Esophagus squamous epithelium (tissue), 5 donors: ENCODE data around the gene GPR83. TPM values are rescaled to one million over a fixed set of nuclear protein-coding genes. Genes with fewer than 3 reads are reported as not detected.
"Not testable (repeated sequence)": the region's sequence is repeated elsewhere in the genome, so short reads cannot be mapped to it uniquely, and the experiment has no call there.

Experiments
- DNase-seq: peaks from one replicate; lab custom pipeline; 2025; lab: John Stamatoyannopoulos, UW
- H3K27ac ChIP-seq, 4 donors: fragments of 200-600 bp; sonication (generic); one replicate each; pipeline ENCODE4 v1.5.1; 2016 to 2019; ENCODE audit warnings: mild to moderate bottlenecking in 1 of 4
- H3K27me3 ChIP-seq, 4 donors: fragments of 200-600 bp; sonication (generic); 1 replicate in 3 of 4; 2 replicates in 1 of 4; pipeline versions ENCODE4 v1.5.1 to v1.6.0; 2017 to 2021; ENCODE audit warnings: antibody characterized with exemption in 1 of 4
- H3K36me3 ChIP-seq, 3 donors: fragments of 200-600 bp; sonication (generic); one replicate each; pipeline ENCODE4 v1.5.1; 2016 to 2019
- H3K4me1 ChIP-seq, 3 donors: fragments of 200-600 bp; sonication (generic); one replicate each; pipeline ENCODE4 v1.5.1; 2017 to 2019
- H3K4me3 ChIP-seq, 4 donors: fragments of 200-600 bp; sonication (generic); 1 replicate in 3 of 4; 2 replicates in 1 of 4; pipeline ENCODE4 v1.5.1; 2016 to 2019; ENCODE audit warnings: mild to moderate bottlenecking in 2 of 4, moderate library complexity in 1 of 4
- H3K9me3 ChIP-seq, 3 donors: fragments of 200-600 bp; sonication (generic); one replicate each; pipeline ENCODE4 v1.5.1; 2016 to 2019
- POLR2A ChIP-seq, 4 donors: fragments of 450-650 bp; IDR thresholded peaks; one replicate each; pipeline ENCODE4 v1.6.1; 2017; ENCODE audit warnings: antibody characterized with exemption in 4 of 4, mild to moderate bottlenecking in 4 of 4, moderate library complexity in 3 of 4
- WGBS, 2 donors: methylation state at CpG; one replicate each; pipeline ENCODE4 v1.1.5; 2018; 5-methylcytosine and 5-hydroxymethylcytosine counted together
- intact Hi-C: fragments of 100-400 bp; cut with DNase I; formaldehyde crosslinking; loops from one replicate; pipeline ENCODE4 v1.15.0; 2022
- total RNA-seq, 4 donors: library from RNA; depleted of rRNA; stranded (reverse); fragments of >200 nt; gene quantifications; one replicate each; pipeline ENCODE4 v1.1.0, GENCODE V29; 2016
- TF ChIP-seq, protein P1 (sequence below), 6 experiments: fragments of 450-650 bp in 4 of 6; fragments of 200-600 bp in 2 of 6; sonication (generic) in 2 of 6; IDR thresholded peaks; one replicate each; pipeline ENCODE4 v1.5.1; 2016 to 2019; ENCODE audit warnings: antibody characterized with exemption in 6 of 6, mild to moderate bottlenecking in 4 of 6, moderate library complexity in 4 of 6
- donor health status: DM: yes; HTN: yes; CAD: no.

Gene GPR83
- total RNA-seq, 4 donors from 2014 or later = not detected

DNA sequence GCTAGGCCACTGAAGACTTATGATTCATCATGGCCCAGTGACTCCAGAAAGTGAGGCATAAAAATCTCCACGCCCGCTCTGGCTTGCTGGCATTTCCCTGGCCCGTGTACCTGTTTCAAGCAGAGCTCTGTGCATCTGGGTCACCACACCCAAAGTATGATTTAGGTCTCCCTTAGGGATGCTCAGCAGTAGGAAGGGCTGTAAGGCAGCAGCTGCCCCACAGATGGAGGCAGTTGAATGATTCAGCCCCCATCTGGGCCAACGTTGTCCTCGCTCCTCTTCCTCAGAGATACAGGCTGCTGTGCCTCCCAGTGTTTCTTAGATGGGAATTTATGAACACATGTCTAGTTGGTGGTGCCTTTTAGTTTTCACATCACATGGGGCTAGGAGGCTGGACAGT lies 21.6 kb downstream of the GPR83 start:
- Histone ChIP-seq H3K9me3 (no peaks in the 10 kb centered on the region), H3K4me1 (no peaks in the 10 kb centered on the region), H3K36me3 (no peaks in the 10 kb centered on the region), H3K27ac (no peak overlapping the region), H3K4me3 (no peak overlapping the region), H3K27me3 (no peaks in the 10 kb centered on the region)
- intact Hi-C loops = no loop called here
- TF ChIP-seq, protein P1, sequence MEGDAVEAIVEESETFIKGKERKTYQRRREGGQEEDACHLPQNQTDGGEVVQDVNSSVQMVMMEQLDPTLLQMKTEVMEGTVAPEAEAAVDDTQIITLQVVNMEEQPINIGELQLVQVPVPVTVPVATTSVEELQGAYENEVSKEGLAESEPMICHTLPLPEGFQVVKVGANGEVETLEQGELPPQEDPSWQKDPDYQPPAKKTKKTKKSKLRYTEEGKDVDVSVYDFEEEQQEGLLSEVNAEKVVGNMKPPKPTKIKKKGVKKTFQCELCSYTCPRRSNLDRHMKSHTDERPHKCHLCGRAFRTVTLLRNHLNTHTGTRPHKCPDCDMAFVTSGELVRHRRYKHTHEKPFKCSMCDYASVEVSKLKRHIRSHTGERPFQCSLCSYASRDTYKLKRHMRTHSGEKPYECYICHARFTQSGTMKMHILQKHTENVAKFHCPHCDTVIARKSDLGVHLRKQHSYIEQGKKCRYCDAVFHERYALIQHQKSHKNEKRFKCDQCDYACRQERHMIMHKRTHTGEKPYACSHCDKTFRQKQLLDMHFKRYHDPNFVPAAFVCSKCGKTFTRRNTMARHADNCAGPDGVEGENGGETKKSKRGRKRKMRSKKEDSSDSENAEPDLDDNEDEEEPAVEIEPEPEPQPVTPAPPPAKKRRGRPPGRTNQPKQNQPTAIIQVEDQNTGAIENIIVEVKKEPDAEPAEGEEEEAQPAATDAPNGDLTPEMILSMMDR (IDR thresholded peaks at IDR 0.05) = no peak
- no peak for TF ChIP-seq POLR2A (IDR thresholded peaks at IDR 0.05)
- WGBS, 2 donors = 70 to 83% methylated on average over 5 of the region's 5 CpGs
- no peak for DNase-seq

DNA sequence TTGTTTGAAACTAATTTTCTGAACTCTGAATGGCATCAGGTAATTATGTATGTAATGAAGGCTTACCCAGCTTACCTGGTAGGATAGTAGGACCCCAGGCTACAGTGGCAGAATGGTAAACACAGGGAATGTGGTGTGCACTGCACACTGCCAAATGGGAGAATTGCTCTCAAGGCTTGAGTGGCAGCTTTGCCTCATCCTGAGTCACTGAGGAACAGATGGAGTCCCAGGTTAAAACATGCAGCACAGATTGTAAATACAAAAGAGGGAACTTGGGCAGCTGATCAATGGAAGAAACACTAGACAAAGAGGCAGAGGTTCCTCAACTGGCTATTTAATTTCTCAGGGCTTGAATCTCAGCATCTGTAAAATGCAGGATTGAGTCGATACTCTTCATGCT lies 24.4 kb downstream of the GPR83 start:
- no peaks in the 10 kb centered on the region for H3K4me1 ChIP-seq
- no peak for DNase-seq
- no peak overlapping the region for H3K4me3 ChIP-seq
- no peaks in the 10 kb centered on the region for H3K9me3 ChIP-seq
- no peaks in the 10 kb centered on the region for H3K27me3 ChIP-seq
- intact Hi-C loops = no loop called here
- H3K36me3 ChIP-seq = no peaks in the 10 kb centered on the region
- 67 to 81% methylated on average over 1 of the region's 1 CpG for WGBS, 2 donors
- TF ChIP-seq POLR2A (IDR thresholded peaks at IDR 0.05) = no peak
- TF ChIP-seq, protein P1 (IDR thresholded peaks at IDR 0.05) = no peak
- no peak overlapping the region for H3K27ac ChIP-seq

DNA sequence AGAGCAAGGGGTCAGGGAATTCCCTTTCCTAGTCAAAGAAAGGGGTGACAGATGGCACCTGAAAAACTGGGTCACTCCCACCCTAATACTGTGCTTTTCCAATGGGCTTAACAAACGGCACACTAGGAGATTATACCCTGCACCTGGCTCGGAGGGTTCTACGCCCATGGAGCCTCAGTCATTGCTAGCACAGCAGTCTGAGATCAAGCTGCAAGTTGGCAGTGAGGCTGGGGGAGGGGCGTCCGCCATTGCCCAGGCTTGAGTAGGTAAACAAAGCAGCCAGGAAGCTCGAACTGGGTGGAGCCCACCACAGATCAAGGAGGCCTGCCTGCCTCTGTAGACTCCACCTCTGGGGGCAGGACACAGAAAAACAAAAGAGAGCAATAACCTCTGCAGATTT lies 30.6 kb downstream of the GPR83 start:
- H3K36me3 ChIP-seq, H3K4me1 ChIP-seq, H3K27me3 ChIP-seq, H3K4me3 ChIP-seq, DNase-seq, intact Hi-C loops, H3K27ac ChIP-seq, H3K9me3 ChIP-seq: not testable (repeated sequence)
- 48% methylated on average over 6 of the region's 6 CpGs; no CpG with 5 or more reads in 1 of the 2 donors for WGBS, 2 donors

DNA sequence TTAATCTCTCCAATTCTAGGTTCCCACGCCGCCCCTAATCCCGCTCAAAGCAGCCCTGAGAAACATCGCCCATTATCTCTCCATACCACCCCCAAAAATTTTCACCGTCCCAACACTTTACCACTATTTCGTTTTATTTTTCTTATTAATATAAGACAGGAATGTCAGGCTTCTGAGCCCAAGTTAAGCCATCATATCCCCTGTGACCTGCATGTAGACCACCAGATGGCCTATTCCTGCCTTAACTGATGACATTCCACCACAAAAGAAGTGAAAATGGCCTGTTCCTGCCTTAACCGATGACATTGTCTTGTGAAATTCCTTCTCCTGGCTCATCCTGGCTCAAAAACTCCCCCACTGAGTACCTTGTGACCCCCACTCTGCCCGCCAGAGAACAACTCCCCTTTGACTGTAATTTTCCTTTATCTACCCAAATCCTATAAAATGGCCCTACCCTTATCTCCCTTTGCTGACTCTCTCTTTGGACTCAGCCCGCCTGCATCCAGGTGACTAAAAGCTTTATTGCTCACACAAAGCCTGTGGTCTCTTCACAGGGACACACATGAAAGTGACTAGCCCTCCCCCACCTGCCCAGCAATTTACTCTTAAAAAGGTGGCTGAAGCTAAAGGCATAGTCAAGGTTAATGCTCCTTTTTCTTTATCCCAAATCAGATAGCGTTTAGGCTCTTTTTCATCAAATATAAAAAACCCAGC lies 50.2 kb downstream of the GPR83 start:
- H3K27ac ChIP-seq, intact Hi-C loops, H3K27me3 ChIP-seq, H3K9me3 ChIP-seq, H3K4me1 ChIP-seq, H3K4me3 ChIP-seq, H3K36me3 ChIP-seq, DNase-seq: not testable (repeated sequence)
- WGBS, 2 donors = 80 to 87% methylated on average over 8 to 10 of the region's 10 CpGs

DNA sequence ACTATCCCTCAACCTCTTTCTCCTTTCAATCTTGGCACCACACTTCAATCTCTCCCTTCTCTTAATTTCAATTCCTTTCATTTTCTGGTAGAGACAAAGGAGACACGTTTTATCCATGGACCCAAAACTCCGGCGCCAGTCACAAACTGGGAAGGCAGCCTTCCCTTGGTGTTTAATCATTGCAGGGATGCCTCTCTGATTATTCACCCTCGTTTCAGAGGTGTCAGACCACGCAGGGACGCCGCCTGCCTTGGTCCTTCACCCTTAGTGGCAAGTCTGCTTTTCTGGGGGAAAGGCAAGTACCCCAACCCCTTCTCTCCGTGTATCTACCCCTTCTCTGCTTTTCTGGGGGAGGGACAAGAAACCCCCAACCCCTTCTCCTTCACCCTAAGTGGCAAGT lies 54.9 kb downstream of the GPR83 start:
- H3K9me3 ChIP-seq, DNase-seq, H3K27ac ChIP-seq, H3K4me3 ChIP-seq, H3K27me3 ChIP-seq, H3K4me1 ChIP-seq, intact Hi-C loops, H3K36me3 ChIP-seq: not testable (repeated sequence)
- WGBS, 2 donors = 70 to 79% methylated on average over 8 of the region's 8 CpGs

DNA sequence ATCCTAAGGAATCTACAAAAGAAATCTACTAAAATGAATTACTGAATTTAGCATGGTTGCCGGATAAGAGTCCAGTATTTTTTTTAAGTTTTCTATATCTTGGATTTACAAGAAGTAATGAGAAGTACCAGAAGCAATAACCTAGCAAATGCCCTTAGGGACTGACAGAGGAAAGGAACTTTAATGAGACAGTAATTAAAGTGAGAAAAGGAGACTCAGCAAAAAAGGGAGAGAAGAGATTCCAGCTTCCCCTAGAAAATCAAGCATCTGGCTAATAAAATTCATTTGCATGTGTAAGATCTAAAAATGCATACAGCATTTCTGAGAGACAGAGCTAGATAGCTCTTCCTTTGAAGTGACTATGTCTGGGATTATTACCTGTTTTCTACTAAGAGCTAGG lies 57.7 kb downstream of the GPR83 start:
- no peaks in the 10 kb centered on the region for H3K27me3 ChIP-seq
- DNase-seq = no peak
- TF ChIP-seq, protein P1 (IDR thresholded peaks at IDR 0.05) = no peak
- no peak for TF ChIP-seq POLR2A (IDR thresholded peaks at IDR 0.05)
- no peak overlapping the region for H3K27ac ChIP-seq
- H3K9me3 ChIP-seq = no peaks in the 10 kb centered on the region
- no peaks in the 10 kb centered on the region for H3K4me1 ChIP-seq
- WGBS, 2 donors = 86 to 91% methylated on average over 1 of the region's 1 CpG
- H3K36me3 ChIP-seq = no peaks in the 10 kb centered on the region
- intact Hi-C loops = no loop called here
- no peak overlapping the region for H3K4me3 ChIP-seq

DNA sequence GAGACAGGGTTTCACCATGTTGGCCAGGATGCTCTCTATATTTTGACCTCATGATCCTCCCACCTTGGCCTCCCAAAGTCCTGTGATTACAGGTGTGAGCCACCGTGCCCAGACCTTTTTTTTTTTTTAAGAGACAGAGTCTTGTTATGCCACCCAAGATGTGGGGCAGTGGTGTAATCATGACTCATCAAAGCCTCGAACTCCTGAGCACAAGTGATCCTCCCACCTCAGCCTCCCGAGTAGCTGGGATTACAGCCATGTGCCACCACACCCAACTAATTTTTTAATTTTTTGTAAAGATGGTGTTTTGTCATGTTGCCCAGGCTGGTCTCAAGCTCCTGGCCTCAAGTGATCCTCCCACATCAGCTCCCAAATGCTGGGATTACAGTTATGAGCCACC lies 59.0 kb downstream of the GPR83 start:
- intact Hi-C loops = no loop called here
- H3K36me3 ChIP-seq = no peaks in the 10 kb centered on the region
- no peaks in the 10 kb centered on the region for H3K9me3 ChIP-seq
- no peak overlapping the region for H3K4me3 ChIP-seq
- no peak for TF ChIP-seq POLR2A (IDR thresholded peaks at IDR 0.05)
- TF ChIP-seq, protein P1 (IDR thresholded peaks at IDR 0.05) = no peak
- no peak overlapping the region for H3K27ac ChIP-seq
- no peaks in the 10 kb centered on the region for H3K27me3 ChIP-seq
- DNase-seq = no peak
- 47 to 49% methylated on average over 3 of the region's 3 CpGs for WGBS, 2 donors
- no peaks in the 10 kb centered on the region for H3K4me1 ChIP-seq
